ENCODE data around the gene URI1. TPM values are rescaled to one million over a fixed set of nuclear protein-coding genes. Genes with fewer than 3 reads are reported as not detected.

The URI1 gene
- total RNA-seq, 1 experiment from 2014 or later: 31.0 TPM

DNA sequence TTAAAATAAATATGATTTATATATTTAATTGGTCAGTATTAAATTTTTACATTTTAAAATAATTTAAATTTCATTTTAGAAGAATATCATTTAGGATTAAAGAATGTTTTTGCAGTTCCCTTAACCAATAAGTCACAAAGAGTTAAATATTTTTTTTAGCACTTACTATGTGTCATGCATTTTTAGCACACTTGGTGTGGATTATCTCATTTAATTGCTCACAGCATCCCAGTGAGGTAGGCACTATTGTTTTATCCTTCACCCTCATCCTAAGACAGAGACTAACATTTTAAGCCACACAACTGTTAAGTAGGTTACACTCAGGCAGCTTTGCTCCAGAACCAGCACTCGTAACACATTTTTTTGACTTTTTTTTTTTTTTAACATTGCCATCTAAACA, 78.2 kb downstream of the URI1 start:
- H3K36me3 ChIP-seq (ENCODE audit: low read depth, low read length): no peaks in the 10 kb centered on the region
- intact Hi-C loops (cut with micrococcal nuclease): no loop called here
- H3K27ac ChIP-seq (ENCODE audit: low read length): no peak overlapping the region
- no peaks in the 10 kb centered on the region for H3K79me2 ChIP-seq (ENCODE audit: low read length)
- ChIA-PET CTCF (no interaction called here), POLR2A (ENCODE audit: unreplicated experiment) (no interaction called here)
- DNase-seq (no peak), ATAC-seq (no peak)
- H3K9me3 ChIP-seq (ENCODE audit: low read length): no peaks in the 10 kb centered on the region
- no peaks in the 10 kb centered on the region for H3K4me1 ChIP-seq (ENCODE audit: insufficient read depth, low read length)
- TF ChIP-seq EZH2 (IDR thresholded peaks at IDR 0.05; ENCODE audit: low read length, unreplicated experiment) (no peak), EZH2phosphoT487 (IDR thresholded peaks at IDR 0.05; ENCODE audit: borderline replicate concordance, low read length) (no peak)
- TF ChIP-seq, protein P1, sequence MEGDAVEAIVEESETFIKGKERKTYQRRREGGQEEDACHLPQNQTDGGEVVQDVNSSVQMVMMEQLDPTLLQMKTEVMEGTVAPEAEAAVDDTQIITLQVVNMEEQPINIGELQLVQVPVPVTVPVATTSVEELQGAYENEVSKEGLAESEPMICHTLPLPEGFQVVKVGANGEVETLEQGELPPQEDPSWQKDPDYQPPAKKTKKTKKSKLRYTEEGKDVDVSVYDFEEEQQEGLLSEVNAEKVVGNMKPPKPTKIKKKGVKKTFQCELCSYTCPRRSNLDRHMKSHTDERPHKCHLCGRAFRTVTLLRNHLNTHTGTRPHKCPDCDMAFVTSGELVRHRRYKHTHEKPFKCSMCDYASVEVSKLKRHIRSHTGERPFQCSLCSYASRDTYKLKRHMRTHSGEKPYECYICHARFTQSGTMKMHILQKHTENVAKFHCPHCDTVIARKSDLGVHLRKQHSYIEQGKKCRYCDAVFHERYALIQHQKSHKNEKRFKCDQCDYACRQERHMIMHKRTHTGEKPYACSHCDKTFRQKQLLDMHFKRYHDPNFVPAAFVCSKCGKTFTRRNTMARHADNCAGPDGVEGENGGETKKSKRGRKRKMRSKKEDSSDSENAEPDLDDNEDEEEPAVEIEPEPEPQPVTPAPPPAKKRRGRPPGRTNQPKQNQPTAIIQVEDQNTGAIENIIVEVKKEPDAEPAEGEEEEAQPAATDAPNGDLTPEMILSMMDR (conservative IDR thresholded peaks at IDR 0.05; ENCODE audit: low read depth, low read length): no peak
- no peaks in the 10 kb centered on the region for H3K9me2 ChIP-seq (replicated peaks; ENCODE audit: low read length)
- no peaks in the 10 kb centered on the region for H3K27me3 ChIP-seq (ENCODE audit: low read length)
- H3K4me3 ChIP-seq (ENCODE audit: low read length): no peak overlapping the region
- H4K20me1 ChIP-seq (ENCODE audit: low read length): no peaks in the 10 kb centered on the region
- no peak overlapping the region for H2AFZ ChIP-seq (ENCODE audit: low read length)
- no peak overlapping the region for H3K9ac ChIP-seq (ENCODE audit: low read length)
- H3F3A ChIP-seq (ENCODE audit: low read length, unreplicated experiment): no peaks in the 10 kb centered on the region
- no peak overlapping the region for H3K4me2 ChIP-seq (ENCODE audit: low read length)
- no TSS peak for BruUV-seq (replicated peaks)

DNA sequence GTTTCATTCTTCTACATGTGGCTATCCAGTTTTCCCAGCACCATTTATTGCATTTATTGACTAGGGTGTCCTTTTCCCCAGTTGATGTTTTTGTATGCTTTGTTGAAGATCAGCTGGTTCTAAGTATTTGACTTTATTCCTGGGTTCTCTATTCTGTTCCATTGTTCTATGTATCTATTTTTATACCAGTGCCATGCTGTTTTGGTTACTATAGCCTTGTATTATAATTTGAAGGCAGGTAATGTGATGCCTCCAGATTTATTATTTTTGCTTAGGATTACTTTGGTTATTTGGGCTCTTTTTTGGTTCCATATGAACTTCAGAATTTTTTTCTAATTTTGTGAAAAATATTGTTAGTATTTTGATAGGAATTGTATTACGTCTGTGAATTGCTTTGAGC, 80.6 kb downstream of the URI1 start:
- H4K20me1 ChIP-seq (ENCODE audit: low read length): no peaks in the 10 kb centered on the region
- DNase-seq (no peak), ATAC-seq (no peak)
- no peaks in the 10 kb centered on the region for H3K9me3 ChIP-seq (ENCODE audit: low read length)
- H3K27me3 ChIP-seq (ENCODE audit: low read length): no peaks in the 10 kb centered on the region
- no peak overlapping the region for H3K9ac ChIP-seq (ENCODE audit: low read length)
- intact Hi-C loops (cut with micrococcal nuclease): no loop called here
- no peak overlapping the region for H3K4me2 ChIP-seq (ENCODE audit: low read length)
- no peak overlapping the region for H2AFZ ChIP-seq (ENCODE audit: low read length)
- H3K27ac ChIP-seq (ENCODE audit: low read length): no peak overlapping the region
- H3K79me2 ChIP-seq (ENCODE audit: low read length): no peaks in the 10 kb centered on the region
- no peaks in the 10 kb centered on the region for H3F3A ChIP-seq (ENCODE audit: low read length, unreplicated experiment)
- no peak for TF ChIP-seq EZH2 (IDR thresholded peaks at IDR 0.05; ENCODE audit: low read length, unreplicated experiment)
- no peak overlapping the region for H3K4me3 ChIP-seq (ENCODE audit: low read length)
- POLR2A ChIA-PET (ENCODE audit: unreplicated experiment): no interaction called here
- CTCF ChIA-PET: no interaction called here
- H3K9me2 ChIP-seq (replicated peaks; ENCODE audit: low read length): no peaks in the 10 kb centered on the region
- BruUV-seq (replicated peaks): no TSS peak
- H3K4me1 ChIP-seq (ENCODE audit: insufficient read depth, low read length): peaks cover 3% of the 10 kb centered on the region; the same call in 1 of the 2 replicates
- no peaks in the 10 kb centered on the region for H3K36me3 ChIP-seq (ENCODE audit: low read depth, low read length)

DNA sequence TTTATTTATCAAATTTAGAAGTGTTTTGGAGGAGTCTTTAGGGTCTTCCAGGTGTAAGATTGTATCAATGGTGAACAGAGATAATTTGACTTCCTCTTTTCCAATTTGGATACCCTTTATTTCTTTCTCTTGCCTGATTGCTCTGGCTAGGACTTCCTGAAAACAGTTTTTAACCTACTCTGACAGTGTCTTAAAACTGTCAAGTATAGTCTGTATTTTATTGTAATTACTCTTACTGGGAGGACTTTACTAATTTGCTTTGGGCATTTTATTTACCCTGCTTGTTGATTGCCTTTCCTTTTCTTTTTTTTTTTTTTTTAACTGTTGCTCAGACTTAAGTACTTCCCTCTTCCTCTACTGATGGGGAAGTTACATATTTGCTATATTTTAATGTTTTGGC, 81.3 kb downstream of the URI1 start:
- no TSS peak for BruUV-seq (replicated peaks)
- Histone ChIP-seq H3K79me2 (ENCODE audit: low read length) (no peaks in the 10 kb centered on the region), H3K9me2 (replicated peaks; ENCODE audit: low read length) (no peaks in the 10 kb centered on the region), H3K27ac (ENCODE audit: low read length) (no peak overlapping the region), H3K4me2 (ENCODE audit: low read length) (no peak overlapping the region), H3K36me3 (ENCODE audit: low read depth, low read length) (no peaks in the 10 kb centered on the region), H3K27me3 (ENCODE audit: low read length) (no peaks in the 10 kb centered on the region), H3K4me3 (ENCODE audit: low read length) (no peak overlapping the region), H3K4me1 (ENCODE audit: insufficient read depth, low read length) (peaks cover 10% of the 10 kb centered on the region), H2AFZ (ENCODE audit: low read length) (no peak overlapping the region), H3F3A (ENCODE audit: low read length, unreplicated experiment) (no peaks in the 10 kb centered on the region), H3K9ac (ENCODE audit: low read length) (no peak overlapping the region), H3K9me3 (ENCODE audit: low read length) (no peaks in the 10 kb centered on the region), H4K20me1 (ENCODE audit: low read length) (no peaks in the 10 kb centered on the region)
- POLR2A ChIA-PET (ENCODE audit: unreplicated experiment): no interaction called here
- no peak for ATAC-seq
- CTCF ChIA-PET: no interaction called here
- no peak for DNase-seq
- no peak for TF ChIP-seq EZH2phosphoT487 (IDR thresholded peaks at IDR 0.05; ENCODE audit: borderline replicate concordance, low read length)
- no peak for TF ChIP-seq EZH2 (IDR thresholded peaks at IDR 0.05; ENCODE audit: low read length, unreplicated experiment)
- TF ChIP-seq, protein P1 (conservative IDR thresholded peaks at IDR 0.05; ENCODE audit: low read depth, low read length): no peak
- intact Hi-C loops (cut with micrococcal nuclease): no loop called here
